DND-41 (cell line): Measurements from ENCODE around the gene EHBP1.

Experiments
- CTCF ChIP-seq: IDR thresholded peaks from 2 replicates; pipeline ENCODE4 v1.5.1; 2012; ENCODE audit warnings: borderline replicate concordance, low read length, moderate library complexity, mild to moderate bottlenecking; ENCODE audit not compliant: poor library complexity, severe bottlenecking; ENCODE audit errors: extremely low read depth
- EZH2 ChIP-seq: IDR thresholded peaks from 3 replicates; pipeline ENCODE4 v1.6.1; 2012; ENCODE audit warnings: borderline replicate concordance, low read depth, mild to moderate bottlenecking, moderate library complexity, low read length, inconsistent platforms; ENCODE audit not compliant: severe bottlenecking

- TF ChIP-seq CTCF, result no peak
- no peak for TF ChIP-seq EZH2
These were observed 168.1 kb downstream of the EHBP1 start for GRCh38 chr2:62873603-62874002.
